ENCODE data around the gene ITGA11.

Gene ITGA11

GRCh38 chr15:68328443-68328842, 103.5 kb downstream of the ITGA11 start:
- no peaks in the 10 kb centered on the region for H3K27me3 ChIP-seq (ENCODE audit: control insufficient read depth, insufficient read depth, low read length)
- H3K4me3 ChIP-seq (ENCODE audit: low read length): no peak overlapping the region
- no peaks in the 10 kb centered on the region for H3K36me3 ChIP-seq (ENCODE audit: control insufficient read depth, insufficient read depth, low read length)
- H3K4me1 ChIP-seq (ENCODE audit: control insufficient read depth, insufficient read depth, low read length): no peaks in the 10 kb centered on the region
- H3K27ac ChIP-seq (ENCODE audit: low read depth, low read length): no peak overlapping the region
- H3K9ac ChIP-seq (ENCODE audit: low read length): no peak overlapping the region

GRCh38 chr15:68326711-68327354, 105.1 kb downstream of the ITGA11 start:
- H3K27me3 ChIP-seq (ENCODE audit: control insufficient read depth, insufficient read depth, low read length): no peaks in the 10 kb centered on the region
- H3K36me3 ChIP-seq (ENCODE audit: control insufficient read depth, insufficient read depth, low read length): no peaks in the 10 kb centered on the region
- H3K9ac ChIP-seq (ENCODE audit: low read length): no peak overlapping the region
- H3K4me1 ChIP-seq (ENCODE audit: control insufficient read depth, insufficient read depth, low read length): no peaks in the 10 kb centered on the region
- H3K4me3 ChIP-seq (ENCODE audit: low read length): no peak overlapping the region
- no peak overlapping the region for H3K27ac ChIP-seq (ENCODE audit: low read depth, low read length)

- no peak overlapping the region for H3K9ac ChIP-seq (ENCODE audit: low read length)
- no peak overlapping the region for H3K4me3 ChIP-seq (ENCODE audit: low read length)
- no peak overlapping the region for H3K27ac ChIP-seq (ENCODE audit: low read depth, low read length)
- no peaks in the 10 kb centered on the region for H3K36me3 ChIP-seq (ENCODE audit: control insufficient read depth, insufficient read depth, low read length)
- no peaks in the 10 kb centered on the region for H3K4me1 ChIP-seq (ENCODE audit: control insufficient read depth, insufficient read depth, low read length)
- H3K27me3 ChIP-seq (ENCODE audit: control insufficient read depth, insufficient read depth, low read length): no peaks in the 10 kb centered on the region
These were observed 106.2 kb downstream of the ITGA11 start for GRCh38 chr15:68325726-68326125.

GRCh38 chr15:68322796-68323195, 109.2 kb downstream of the ITGA11 start:
- no peak overlapping the region for H3K9ac ChIP-seq (ENCODE audit: low read length)

GRCh38 chr15:68321229-68321628, 110.7 kb downstream of the ITGA11 start:
- Histone ChIP-seq H3K4me1 (ENCODE audit: control insufficient read depth, insufficient read depth, low read length) (no peaks in the 10 kb centered on the region), H3K27ac (ENCODE audit: low read depth, low read length) (no peak overlapping the region), H3K9ac (ENCODE audit: low read length) (no peak overlapping the region), H3K27me3 (ENCODE audit: control insufficient read depth, insufficient read depth, low read length) (no peaks in the 10 kb centered on the region), H3K36me3 (ENCODE audit: control insufficient read depth, insufficient read depth, low read length) (no peaks in the 10 kb centered on the region), H3K4me3 (ENCODE audit: low read length) (no peak overlapping the region)

More at GRCh38 chr15:68322796-68323195, 109.2 kb downstream of the ITGA11 start:
- H3K4me1 ChIP-seq (ENCODE audit: control insufficient read depth, insufficient read depth, low read length): no peaks in the 10 kb centered on the region
- H3K27ac ChIP-seq (ENCODE audit: low read depth, low read length): no peak overlapping the region
- no peak overlapping the region for H3K4me3 ChIP-seq (ENCODE audit: low read length)
- H3K36me3 ChIP-seq (ENCODE audit: control insufficient read depth, insufficient read depth, low read length): no peaks in the 10 kb centered on the region
- no peaks in the 10 kb centered on the region for H3K27me3 ChIP-seq (ENCODE audit: control insufficient read depth, insufficient read depth, low read length)

GRCh38 chr15:68319997-68320396, 112.0 kb downstream of the ITGA11 start:
- Histone ChIP-seq H3K36me3 (ENCODE audit: control insufficient read depth, insufficient read depth, low read length) (no peaks in the 10 kb centered on the region), H3K4me1 (ENCODE audit: control insufficient read depth, insufficient read depth, low read length) (no peaks in the 10 kb centered on the region), H3K27ac (ENCODE audit: low read depth, low read length) (no peak overlapping the region), H3K9ac (ENCODE audit: low read length) (no peak overlapping the region), H3K4me3 (ENCODE audit: low read length) (no peak overlapping the region), H3K27me3 (ENCODE audit: control insufficient read depth, insufficient read depth, low read length) (no peaks in the 10 kb centered on the region)

GRCh38 chr15:68318931-68319909, 112.7 kb downstream of the ITGA11 start:
- H3K27ac ChIP-seq (ENCODE audit: low read depth, low read length): no peak overlapping the region
- no peaks in the 10 kb centered on the region for H3K27me3 ChIP-seq (ENCODE audit: control insufficient read depth, insufficient read depth, low read length)
- H3K36me3 ChIP-seq (ENCODE audit: control insufficient read depth, insufficient read depth, low read length): no peaks in the 10 kb centered on the region
- H3K9ac ChIP-seq (ENCODE audit: low read length): no peak overlapping the region
- no peak overlapping the region for H3K4me3 ChIP-seq (ENCODE audit: low read length)
- no peaks in the 10 kb centered on the region for H3K4me1 ChIP-seq (ENCODE audit: control insufficient read depth, insufficient read depth, low read length)

- no peak overlapping the region for H3K27ac ChIP-seq (ENCODE audit: low read depth, low read length)
- H3K4me3 ChIP-seq (ENCODE audit: low read length): no peak overlapping the region
- no peak overlapping the region for H3K9ac ChIP-seq (ENCODE audit: low read length)
- H3K27me3 ChIP-seq (ENCODE audit: control insufficient read depth, insufficient read depth, low read length): no peaks in the 10 kb centered on the region
- no peaks in the 10 kb centered on the region for H3K36me3 ChIP-seq (ENCODE audit: control insufficient read depth, insufficient read depth, low read length)
- H3K4me1 ChIP-seq (ENCODE audit: control insufficient read depth, insufficient read depth, low read length): no peaks in the 10 kb centered on the region
These were observed 113.7 kb downstream of the ITGA11 start for GRCh38 chr15:68318008-68318835.

GRCh38 chr15:68317281-68318007, 114.5 kb downstream of the ITGA11 start:
- H3K4me3 ChIP-seq (ENCODE audit: low read length): no peak overlapping the region
- no peak overlapping the region for H3K9ac ChIP-seq (ENCODE audit: low read length)
- H3K27ac ChIP-seq (ENCODE audit: low read depth, low read length): no peak overlapping the region
- H3K36me3 ChIP-seq (ENCODE audit: control insufficient read depth, insufficient read depth, low read length): no peaks in the 10 kb centered on the region
- H3K4me1 ChIP-seq (ENCODE audit: control insufficient read depth, insufficient read depth, low read length): no peaks in the 10 kb centered on the region
- H3K27me3 ChIP-seq (ENCODE audit: control insufficient read depth, insufficient read depth, low read length): no peaks in the 10 kb centered on the region

GRCh38 chr15:68316061-68316804, 115.7 kb downstream of the ITGA11 start:
- no peaks in the 10 kb centered on the region for H3K4me1 ChIP-seq (ENCODE audit: control insufficient read depth, insufficient read depth, low read length)
- H3K27ac ChIP-seq (ENCODE audit: low read depth, low read length): no peak overlapping the region
- no peak overlapping the region for H3K9ac ChIP-seq (ENCODE audit: low read length)
- H3K4me3 ChIP-seq (ENCODE audit: low read length): no peak overlapping the region
- H3K36me3 ChIP-seq (ENCODE audit: control insufficient read depth, insufficient read depth, low read length): no peaks in the 10 kb centered on the region
- H3K27me3 ChIP-seq (ENCODE audit: control insufficient read depth, insufficient read depth, low read length): no peaks in the 10 kb centered on the region

- H3K36me3 ChIP-seq (ENCODE audit: control insufficient read depth, insufficient read depth, low read length): no peaks in the 10 kb centered on the region
- no peak overlapping the region for H3K4me3 ChIP-seq (ENCODE audit: low read length)
- no peaks in the 10 kb centered on the region for H3K4me1 ChIP-seq (ENCODE audit: control insufficient read depth, insufficient read depth, low read length)
- no peak overlapping the region for H3K27ac ChIP-seq (ENCODE audit: low read depth, low read length)
- no peak overlapping the region for H3K9ac ChIP-seq (ENCODE audit: low read length)
- H3K27me3 ChIP-seq (ENCODE audit: control insufficient read depth, insufficient read depth, low read length): no peaks in the 10 kb centered on the region
These were observed 116.4 kb downstream of the ITGA11 start for GRCh38 chr15:68315495-68316031.

Measured in rectal smooth muscle tissue (tissue), 1 donor.